T follicular helper cell (primary cell): ENCODE data around the gene MTHFD2L.

Source experiments
- DNase-seq: peaks from one replicate; pipeline ENCODE4 v3.0.0-alpha.2; 2020; ENCODE audit warnings: low read depth

MTHFD2L gene

GRCh38 chr4:74132944-74133343 is 25.0 kb upstream of the MTHFD2L start:
- no peak for DNase-seq

DNA sequence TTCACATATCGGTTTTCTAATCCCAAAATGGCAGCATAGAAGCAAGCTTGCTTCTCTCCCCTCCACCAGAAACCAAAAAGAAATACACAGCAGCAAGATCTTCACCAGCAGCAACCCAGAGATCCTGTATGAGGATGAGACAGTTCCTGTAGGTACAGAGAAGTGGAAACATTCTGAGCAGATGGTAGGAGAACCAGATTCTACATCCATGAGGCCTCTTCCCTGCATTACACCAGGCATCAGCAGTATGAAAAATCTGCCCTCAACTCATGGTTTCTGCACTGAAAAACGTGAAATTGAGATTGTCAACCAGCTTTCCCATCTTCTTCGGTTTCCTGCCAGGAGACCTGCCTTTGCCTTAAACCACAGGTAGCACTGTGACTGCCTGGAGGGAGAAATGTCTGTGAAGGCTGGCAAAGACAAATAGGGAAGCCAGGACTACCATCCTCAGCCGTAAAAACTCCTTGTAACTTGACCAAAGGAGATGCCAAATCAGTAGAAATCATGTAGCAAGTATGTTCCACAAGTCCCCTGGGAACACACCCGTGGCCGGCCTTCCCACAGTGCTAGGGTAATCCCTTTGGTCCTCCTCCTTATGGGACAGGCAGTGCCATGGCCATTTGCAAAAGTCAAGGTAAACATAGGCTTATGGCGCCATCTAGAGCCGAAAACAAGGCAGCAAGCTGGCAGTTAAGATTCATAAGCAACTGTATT is 24.0 kb upstream of the MTHFD2L start:
- peak; percentile 9 for DNase-seq

- DNase-seq, result no peak
These were observed 23.4 kb upstream of the MTHFD2L start for GRCh38 chr4:74134500-74134852.

- DNase-seq, result no peak
These were observed 11.3 kb upstream of the MTHFD2L start for GRCh38 chr4:74146581-74147129.

- no peak for DNase-seq
These were observed 9.7 kb upstream of the MTHFD2L start for GRCh38 chr4:74148205-74148604.

GRCh38 chr4:74152836-74153235 is 5.1 kb upstream of the MTHFD2L start:
- DNase-seq, result no peak

DNA sequence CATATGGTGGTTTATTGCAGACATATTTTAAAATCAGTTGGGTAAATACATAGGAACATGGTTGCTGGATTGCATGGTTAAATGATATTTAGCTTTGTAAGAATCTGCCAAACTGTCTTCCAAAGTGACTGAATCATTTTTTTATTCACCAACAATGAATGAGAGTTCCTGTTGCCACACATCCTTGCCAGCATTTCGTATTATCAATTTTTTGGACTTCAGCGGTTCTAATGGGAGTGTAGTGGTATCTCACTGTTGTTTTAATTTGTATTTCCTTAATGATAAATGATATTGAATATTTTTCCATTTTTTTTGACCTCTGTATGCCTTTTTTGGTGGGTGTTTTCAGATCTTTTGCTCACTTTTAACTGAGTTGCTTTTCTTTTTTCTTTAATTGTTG is 1.4 kb upstream of the MTHFD2L start:
- DNase-seq, result no peak

DNA sequence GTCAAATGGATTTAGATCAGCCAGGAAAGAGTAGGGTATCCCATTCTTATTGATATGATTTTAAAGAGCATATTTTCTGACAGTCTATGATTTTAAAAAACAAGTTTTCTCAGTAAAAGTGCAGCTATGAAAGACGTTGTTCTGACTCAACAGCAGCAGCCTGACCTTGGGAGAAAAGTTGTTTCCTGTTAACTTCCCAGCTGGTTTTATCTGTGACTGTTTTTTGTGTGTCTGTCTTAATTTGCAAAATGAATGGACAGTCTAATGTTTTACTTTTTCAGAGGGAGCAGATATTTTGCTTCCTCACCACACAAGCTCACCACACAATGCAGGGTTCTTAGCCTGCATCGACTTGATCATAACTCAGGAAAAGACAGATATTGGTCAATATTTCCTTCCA is 764 bp upstream of the MTHFD2L start:
- DNase-seq, result no peak

GRCh38 chr4:74158466-74159142 is 686 bp downstream of the MTHFD2L start:
- DNase-seq, result no peak

DNA sequence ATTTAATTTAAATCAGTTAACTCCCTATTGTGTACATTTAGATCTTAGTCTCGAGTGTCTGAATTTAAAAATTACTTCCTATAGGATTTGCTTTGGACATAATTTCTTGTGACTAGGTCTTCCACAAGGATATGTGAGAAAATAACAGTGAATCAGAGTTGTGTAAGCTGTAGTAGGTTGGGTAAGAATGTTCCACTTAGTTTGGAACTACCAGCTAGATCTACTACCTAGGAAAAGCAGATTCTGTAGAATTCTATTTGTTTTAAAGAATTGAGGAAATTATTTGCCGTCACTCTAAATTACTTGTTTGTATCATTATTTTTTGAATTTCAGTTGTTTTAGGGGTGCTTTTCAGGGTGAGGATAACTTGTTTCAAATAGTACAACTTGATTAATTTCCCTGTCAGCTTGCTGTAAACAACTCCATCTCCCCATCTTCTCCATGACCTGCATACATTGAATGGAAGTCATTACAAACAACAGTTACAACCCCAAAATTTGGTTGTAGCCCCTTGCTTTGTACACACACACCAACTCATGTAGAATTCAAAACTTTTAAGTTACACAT is 1.3 kb downstream of the MTHFD2L start:
- no peak for DNase-seq

DNA sequence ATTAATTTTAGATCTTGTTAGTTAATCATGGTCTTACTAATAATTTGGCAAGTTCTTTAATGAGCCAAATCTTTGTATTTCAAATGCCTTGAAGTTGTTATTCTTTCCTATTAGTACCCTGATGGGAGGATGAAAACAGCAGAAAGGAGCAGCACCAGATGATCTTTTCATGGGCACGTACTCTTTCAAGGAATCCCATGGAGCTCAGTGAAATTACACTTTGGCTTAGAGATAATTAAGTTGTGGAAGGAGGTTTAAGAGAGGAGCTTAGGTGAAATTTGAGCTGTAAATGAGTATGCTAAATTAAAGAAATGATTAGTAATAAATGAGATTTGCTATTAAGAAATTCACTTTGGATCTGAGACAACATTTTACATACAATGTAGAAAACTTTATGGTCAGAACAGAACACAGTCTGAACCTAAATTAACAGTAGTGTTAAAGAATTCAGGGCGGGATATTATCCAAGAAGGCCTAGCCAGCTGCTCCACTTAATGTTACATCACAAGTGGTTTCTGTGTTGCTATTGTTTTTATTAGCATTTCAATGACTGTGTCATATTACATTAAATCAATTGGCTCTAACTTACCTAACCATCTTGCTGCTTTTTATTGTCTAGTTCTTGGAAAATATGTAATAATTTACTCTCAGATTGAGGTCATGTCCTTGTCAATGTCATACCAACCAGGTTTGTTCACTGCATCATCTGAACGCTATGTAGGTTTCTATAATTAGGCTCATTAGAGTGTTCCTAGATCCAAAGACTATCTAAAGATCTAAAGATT is 3.9 kb downstream of the MTHFD2L start:
- no peak for DNase-seq

- no peak for DNase-seq
These were observed 8.2 kb downstream of the MTHFD2L start for GRCh38 chr4:74166135-74166534.

- no peak for DNase-seq
These were observed 8.9 kb downstream of the MTHFD2L start for GRCh38 chr4:74166818-74167217.

GRCh38 chr4:74167585-74167984 is 9.7 kb downstream of the MTHFD2L start:
- no peak for DNase-seq

DNA sequence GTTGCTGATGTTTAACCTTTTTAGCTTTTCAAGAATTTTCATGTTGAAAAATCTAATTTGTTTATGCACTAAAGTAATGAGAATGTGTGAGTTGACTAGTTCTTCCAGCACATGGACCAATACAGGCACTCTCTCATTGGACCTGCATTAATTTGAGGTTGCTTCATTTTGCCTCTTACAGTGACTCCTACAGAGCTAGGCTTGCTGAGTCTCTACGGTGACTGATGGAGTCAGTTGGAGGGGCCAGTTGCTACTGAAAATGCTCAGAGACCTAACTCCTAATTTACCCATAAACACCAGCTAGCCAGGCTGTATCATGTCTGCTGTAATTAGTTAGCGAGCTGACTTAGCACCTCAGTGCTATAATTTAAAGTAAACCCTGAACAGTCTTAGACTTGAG is 10.9 kb downstream of the MTHFD2L start:
- no peak for DNase-seq

DNA sequence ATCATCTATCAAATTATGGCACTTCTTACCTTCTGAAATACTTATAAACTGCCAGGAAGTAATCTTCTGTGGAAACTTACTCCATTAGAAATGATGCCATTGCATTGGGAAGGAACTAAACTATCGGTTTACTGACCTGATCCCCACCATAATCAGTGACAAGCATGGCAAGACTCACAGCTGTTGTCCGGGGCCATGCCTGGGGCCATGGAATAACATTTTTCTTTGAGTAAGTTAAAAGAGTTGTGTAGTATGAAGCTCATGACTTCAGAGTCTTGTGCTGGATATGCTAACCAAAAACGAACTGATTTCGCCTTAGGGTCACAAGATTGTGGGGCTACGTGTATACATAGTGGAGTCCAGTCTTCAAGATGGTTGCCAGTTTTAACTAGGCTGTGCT is 15.4 kb downstream of the MTHFD2L start:
- DNase-seq, result no peak

DNA sequence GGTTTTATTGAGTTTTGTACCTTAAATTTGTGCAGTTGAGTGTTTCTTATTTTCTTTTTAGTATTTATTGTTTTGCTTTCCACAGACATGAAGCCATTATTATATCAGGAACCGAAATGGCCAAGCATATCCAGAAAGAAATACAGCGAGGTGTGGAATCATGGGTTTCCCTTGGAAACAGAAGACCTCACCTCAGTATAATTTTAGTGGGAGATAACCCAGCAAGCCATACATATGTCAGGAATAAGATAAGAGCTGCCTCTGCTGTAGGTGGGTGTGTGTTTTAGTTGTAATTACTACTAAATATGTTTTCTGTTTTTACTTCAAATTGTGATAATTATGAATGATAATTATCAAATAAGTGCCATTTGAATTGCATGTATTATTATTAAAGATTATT is 16.5 kb downstream of the MTHFD2L start:
- no peak for DNase-seq

DNA sequence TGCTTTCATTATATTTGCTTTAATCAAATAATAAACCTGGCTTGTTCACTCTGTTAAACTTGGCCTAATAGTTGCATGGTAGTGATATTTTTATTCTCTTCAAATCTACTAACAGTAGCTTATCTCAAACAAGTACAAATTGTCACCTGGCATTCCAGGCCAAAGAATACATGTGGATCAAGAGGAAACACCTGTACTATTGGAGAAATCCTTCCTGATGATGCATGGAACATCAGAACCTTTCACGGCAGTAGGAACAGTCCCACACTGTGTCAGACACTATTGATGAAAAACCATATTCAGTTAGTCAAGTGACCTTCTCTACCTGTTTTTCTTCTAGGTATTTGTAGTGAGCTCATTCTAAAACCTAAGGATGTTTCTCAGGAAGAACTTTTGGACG is 17.0 kb downstream of the MTHFD2L start:
- DNase-seq, result no peak

GRCh38 chr4:74175379-74175778 is 17.5 kb downstream of the MTHFD2L start:
- DNase-seq, result no peak

DNA sequence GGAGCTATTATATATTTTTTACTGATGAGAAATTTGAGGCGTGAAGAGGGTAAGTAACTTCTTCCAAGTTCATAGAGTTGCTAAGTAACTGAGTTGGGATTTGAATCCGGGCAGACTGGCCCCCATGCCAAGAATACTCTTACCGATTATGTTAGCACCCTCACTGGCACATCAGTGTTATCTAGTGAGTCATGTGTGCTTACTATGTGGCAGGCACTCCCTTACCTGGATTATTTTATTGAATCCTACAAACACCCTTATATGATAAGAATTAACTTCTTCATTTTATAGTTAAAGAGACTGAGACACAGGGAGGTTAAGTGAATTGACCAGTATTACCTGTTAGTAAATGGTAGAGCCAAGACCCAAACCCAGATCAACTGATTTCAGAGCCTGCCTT is 20.9 kb downstream of the MTHFD2L start:
- DNase-seq, result no peak

- DNase-seq, result no peak
These were observed 23.3 kb downstream of the MTHFD2L start for GRCh38 chr4:74181219-74181618.

DNA sequence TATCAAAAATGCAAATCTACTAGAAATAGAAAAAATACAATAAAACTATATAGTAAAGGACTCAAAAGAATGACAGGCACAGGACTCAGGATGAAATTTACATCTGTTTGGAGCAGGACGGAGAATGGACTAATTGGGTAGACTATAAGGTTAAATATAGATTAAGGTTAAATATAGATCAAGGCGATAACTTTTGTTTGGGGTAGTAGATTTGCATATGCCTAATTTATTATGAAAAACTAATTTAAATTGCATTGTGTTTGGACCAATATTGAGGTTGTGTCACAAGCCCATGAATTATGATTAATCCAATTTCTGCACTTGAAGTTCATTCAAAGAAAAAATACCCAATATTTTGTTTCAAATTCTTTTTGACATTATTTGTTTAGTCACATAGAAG is 31.0 kb downstream of the MTHFD2L start:
- no peak for DNase-seq
